Spleen (tissue), 11 donors: Measurements from ENCODE around the gene AFTPH. TPM values are rescaled to one million over a fixed set of nuclear protein-coding genes. Genes with fewer than 3 reads are reported as not detected.
A peak's percentile ranks its signal among the peaks of the same experiment; 100 is the strongest.

Experiments used
- DNase-seq: peaks from one replicate; pipeline ENCODE4 v3.0.0-alpha.2; 2020
- H3K27ac ChIP-seq, 8 donors: fragments of 200-600 bp; sonication (generic) in 7 of 8; 1 replicate in 4 of 8; 2 replicates in 4 of 8; pipeline versions ENCODE4 v1.5.0 to v1.8.0; 2016 to 2021; ENCODE audit warnings: inconsistent platforms in 4 of 8, mild to moderate bottlenecking in 4 of 8, moderate library complexity in 1 of 8
- H3K27me3 ChIP-seq, 7 donors: fragments of 200-600 bp; sonication (generic) in 6 of 7; replicated peaks in 1 of 7; 1 replicate in 4 of 7; 2 replicates in 3 of 7; pipeline versions ENCODE4 v1.5.0 to v1.8.0; 2016 to 2021; ENCODE audit warnings: inconsistent platforms in 3 of 7, mild to moderate bottlenecking in 1 of 7
- H3K36me3 ChIP-seq, 6 donors: fragments of 200-600 bp; sonication (generic) in 5 of 6; 1 replicate in 4 of 6; 2 replicates in 2 of 6; pipeline versions ENCODE4 v1.5.0 to v1.8.0; 2016 to 2021; ENCODE audit warnings: inconsistent platforms in 2 of 6
- H3K4me1 ChIP-seq, 6 donors: fragments of 200-600 bp; sonication (generic) in 5 of 6; 1 replicate in 3 of 6; 2 replicates in 3 of 6; pipeline versions ENCODE4 v1.5.0 to v1.8.0; 2016 to 2021; ENCODE audit warnings: inconsistent platforms in 3 of 6
- H3K4me3 ChIP-seq, 8 donors: fragments of 200-600 bp; sonication (generic) in 7 of 8; 1 replicate in 4 of 8; 2 replicates in 4 of 8; pipeline versions ENCODE4 v1.5.0 to v1.8.0; 2016 to 2021; ENCODE audit warnings: inconsistent platforms in 4 of 8, mild to moderate bottlenecking in 4 of 8, moderate library complexity in 2 of 8
- H3K9me3 ChIP-seq, 8 donors: fragments of 200-600 bp; sonication (generic) in 7 of 8; 1 replicate in 4 of 8; 2 replicates in 4 of 8; pipeline versions ENCODE4 v1.5.0 to v1.8.0; 2016 to 2021; ENCODE audit warnings: inconsistent platforms in 4 of 8
- POLR2A ChIP-seq, 3 donors: fragments of 450-650 bp; IDR thresholded peaks; one replicate each; pipeline ENCODE4 v1.5.1; 2017; ENCODE audit warnings: antibody characterized with exemption in 3 of 3, mild to moderate bottlenecking in 1 of 3
- POLR2AphosphoS5 ChIP-seq, 3 donors: sonication (generic); formaldehyde crosslinking; IDR thresholded peaks; one replicate each; pipeline ENCODE4 v1.5.1; 2017; ENCODE audit warnings: antibody characterized with exemption in 3 of 3
- WGBS, 5 donors: extraction: QIAGEN DNeasy Blood & Tissue Kit in 3 of 5; methylation state at CpG; one replicate each; pipeline versions ENCODE4 v1.1.5 to v1.1.7; 2013 to 2018; 5-methylcytosine and 5-hydroxymethylcytosine counted together
- intact Hi-C: fragments of 100-400 bp; cut with DNase I; formaldehyde crosslinking; loops from one replicate; pipeline ENCODE4 v1.15.0; 2023; ENCODE audit warnings: low total_unique reads
- polyA plus RNA-seq, 3 donors: library from polyadenylated mRNA; stranded (reverse); fragments of 200-250 nt; gene quantifications; one replicate each; pipeline ENCODE4 v1.2.1, GENCODE V29; 2013
- total RNA-seq, 7 donors: library from RNA; depleted of rRNA in 3 of 7; stranded (reverse); fragments of >200 nt in 3 of 7; fragmentation: NEBNext Ultra II Directional in 4 of 7; extraction: Animal tissue kit (Norgen Biotek cat#: 25700) in 4 of 7; gene quantifications; one replicate each; pipeline versions ENCODE4 v1.1.0 to v1.2.1, GENCODE V29; 2016 to 2021
- TF ChIP-seq, protein P1 (sequence below), 11 experiments: fragments of 200-600 bp in 7 of 11; fragments of 450-650 bp in 4 of 11; sonication (generic) in 4 of 11; IDR thresholded peaks in 8 of 11; conservative IDR thresholded peaks in 3 of 11; 1 replicate in 7 of 11; 2 replicates in 4 of 11; pipeline versions ENCODE4 v1.4.0 to v1.8.0; 2016 to 2021; ENCODE audit warnings: antibody characterized with exemption in 11 of 11, inconsistent platforms in 4 of 11, mild to moderate bottlenecking in 1 of 11
- donor health status: healthy with polysubstance abuse.
- donor health status: DM: no; HTN: no; CAD: no; lungs with moderate emphysema.
- donor health status: DM: no; HTN: no; CAD: no.
- donor health status: Bipolar disorder and iron deficiency.
- donor health status: healthy.
- donor health status: DM: no; HTN: no; CAD: no.
- donor health status: DM: yes; HTN: yes; CAD: no.

The AFTPH gene
- total and polyA plus RNA-seq, 10 donors = 36.9 to 71.1 (median 49.9) TPM

- intact Hi-C loops = loop anchor here (5.0 kb wide), 1 partner anchor 436 kb away; no protein-coding TSS in a partner anchor
- DNase-seq = peak; percentile 92
- Histone ChIP-seq H3K9me3 (no peaks in the 10 kb centered on the region), H3K36me3 (no peaks in the 10 kb centered on the region), H3K27me3 (no peaks in the 10 kb centered on the region), H3K27ac (no peak overlapping the region), H3K4me3 (no peak overlapping the region), H3K4me1 (peaks cover 4 to 27% (median 14%) of the 10 kb centered on the region in 6 donors)
- TF ChIP-seq, protein P1, sequence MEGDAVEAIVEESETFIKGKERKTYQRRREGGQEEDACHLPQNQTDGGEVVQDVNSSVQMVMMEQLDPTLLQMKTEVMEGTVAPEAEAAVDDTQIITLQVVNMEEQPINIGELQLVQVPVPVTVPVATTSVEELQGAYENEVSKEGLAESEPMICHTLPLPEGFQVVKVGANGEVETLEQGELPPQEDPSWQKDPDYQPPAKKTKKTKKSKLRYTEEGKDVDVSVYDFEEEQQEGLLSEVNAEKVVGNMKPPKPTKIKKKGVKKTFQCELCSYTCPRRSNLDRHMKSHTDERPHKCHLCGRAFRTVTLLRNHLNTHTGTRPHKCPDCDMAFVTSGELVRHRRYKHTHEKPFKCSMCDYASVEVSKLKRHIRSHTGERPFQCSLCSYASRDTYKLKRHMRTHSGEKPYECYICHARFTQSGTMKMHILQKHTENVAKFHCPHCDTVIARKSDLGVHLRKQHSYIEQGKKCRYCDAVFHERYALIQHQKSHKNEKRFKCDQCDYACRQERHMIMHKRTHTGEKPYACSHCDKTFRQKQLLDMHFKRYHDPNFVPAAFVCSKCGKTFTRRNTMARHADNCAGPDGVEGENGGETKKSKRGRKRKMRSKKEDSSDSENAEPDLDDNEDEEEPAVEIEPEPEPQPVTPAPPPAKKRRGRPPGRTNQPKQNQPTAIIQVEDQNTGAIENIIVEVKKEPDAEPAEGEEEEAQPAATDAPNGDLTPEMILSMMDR (IDR thresholded peaks at IDR 0.05 in 8 of 11, conservative IDR thresholded peaks at IDR 0.05 in 3 of 11) = peak; percentile 85 to 99 (median 97)
- TF ChIP-seq POLR2AphosphoS5 (IDR thresholded peaks at IDR 0.05) (peak in 1 of 3 donors; percentile 10), POLR2A (IDR thresholded peaks at IDR 0.05) (no peak)
- WGBS, 5 donors = 43 to 53% (median 49%) methylated on average over 18 to 20 of the region's 20 CpGs
These were observed 35.8 kb upstream of the AFTPH start for GRCh38 chr2:64488050-64488974.

DNA sequence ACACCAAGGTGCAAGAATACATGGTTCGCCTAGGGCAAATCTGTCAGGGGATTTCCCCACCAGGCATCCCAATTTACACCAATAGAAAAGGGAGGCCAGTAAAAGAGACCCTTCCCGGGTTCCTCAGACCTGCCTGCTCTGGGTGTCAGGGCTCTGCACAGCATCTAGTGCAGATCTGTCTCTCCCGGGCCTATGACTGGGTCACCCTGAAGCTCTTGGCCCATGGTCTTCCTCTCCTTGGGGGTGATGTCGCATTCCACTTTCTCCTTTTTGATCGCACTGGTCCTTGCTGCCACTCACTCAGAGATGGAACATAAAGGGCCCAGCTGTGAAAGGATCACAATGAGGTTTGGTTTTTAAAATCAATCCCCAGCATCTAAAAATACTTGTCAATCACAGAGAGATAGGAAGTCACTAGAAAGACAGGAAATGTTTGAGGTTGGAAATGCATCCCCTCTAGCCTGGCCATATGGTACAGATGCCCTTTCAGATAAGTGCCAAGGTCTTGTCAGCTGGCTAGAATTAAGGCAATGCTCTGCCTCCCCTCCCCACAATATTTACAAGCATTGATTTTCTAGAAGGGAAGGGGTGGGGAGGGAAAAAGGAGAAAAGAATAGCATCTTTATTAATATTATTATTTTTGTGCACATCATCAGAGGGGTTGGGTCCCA, 34.9 kb upstream of the AFTPH start:
- Histone ChIP-seq H3K27me3 (no peaks in the 10 kb centered on the region), H3K36me3 (no peaks in the 10 kb centered on the region), H3K4me1 (peaks cover 4 to 27% (median 14%) of the 10 kb centered on the region in 6 donors), H3K27ac (no peak overlapping the region), H3K4me3 (no peak overlapping the region), H3K9me3 (no peaks in the 10 kb centered on the region)
- intact Hi-C loops = loop anchor here (5.0 kb wide), 1 partner anchor 437 kb away; no protein-coding TSS in a partner anchor
- WGBS, 5 donors = 45 to 71% (median 63%) methylated on average over 4 to 5 of the region's 5 CpGs
- no peak for TF ChIP-seq POLR2A (IDR thresholded peaks at IDR 0.05)
- TF ChIP-seq POLR2AphosphoS5 (IDR thresholded peaks at IDR 0.05) = no peak
- TF ChIP-seq, protein P1 (IDR thresholded peaks at IDR 0.05 in 8 of 11, conservative IDR thresholded peaks at IDR 0.05 in 3 of 11) = no peak
- no peak for DNase-seq

GRCh38 chr2:64491426-64491825, 32.7 kb upstream of the AFTPH start:
- H3K27ac ChIP-seq = no peak overlapping the region
- H3K36me3 ChIP-seq = no peaks in the 10 kb centered on the region
- TF ChIP-seq, protein P1 (IDR thresholded peaks at IDR 0.05 in 8 of 11, conservative IDR thresholded peaks at IDR 0.05 in 3 of 11) = no peak
- no peak for TF ChIP-seq POLR2A (IDR thresholded peaks at IDR 0.05)
- no peak for TF ChIP-seq POLR2AphosphoS5 (IDR thresholded peaks at IDR 0.05)
- H3K4me1 ChIP-seq = peaks cover 4 to 27% (median 14%) of the 10 kb centered on the region in 6 donors
- DNase-seq = no peak
- H3K4me3 ChIP-seq = no peak overlapping the region
- intact Hi-C loops = no loop called here
- 85 to 93% (median 86%) methylated on average over 4 of the region's 4 CpGs for WGBS, 5 donors
- H3K9me3 ChIP-seq = no peaks in the 10 kb centered on the region
- no peaks in the 10 kb centered on the region for H3K27me3 ChIP-seq

DNA sequence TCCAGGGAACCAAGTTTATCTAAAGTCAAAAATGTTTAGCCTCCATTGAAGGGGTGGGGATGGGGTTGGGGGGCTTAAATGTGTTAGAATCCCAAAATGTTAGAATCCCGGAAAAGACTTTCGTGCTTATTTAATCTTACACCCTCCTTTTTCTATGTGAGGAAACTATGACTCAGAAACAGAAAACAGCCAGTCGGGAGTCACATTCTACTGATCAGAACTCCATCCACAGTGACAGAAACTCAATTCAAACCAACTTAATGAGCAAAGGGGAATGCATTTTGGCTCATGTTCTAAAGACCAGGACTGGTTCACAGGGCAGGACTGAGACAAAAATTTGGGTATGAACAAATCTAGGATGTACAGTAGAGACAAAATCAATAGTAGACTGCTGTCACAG, 31.9 kb upstream of the AFTPH start:
- intact Hi-C loops = no loop called here
- H3K27me3 ChIP-seq = no peaks in the 10 kb centered on the region
- WGBS, 5 donors = 76 to 87% (median 83%) methylated on average over 3 of the region's 3 CpGs
- H3K9me3 ChIP-seq = no peaks in the 10 kb centered on the region
- no peaks in the 10 kb centered on the region for H3K36me3 ChIP-seq
- no peak for DNase-seq
- no peak overlapping the region for H3K4me3 ChIP-seq
- peaks cover 4 to 27% (median 14%) of the 10 kb centered on the region in 6 donors for H3K4me1 ChIP-seq
- no peak overlapping the region for H3K27ac ChIP-seq
- TF ChIP-seq POLR2A (IDR thresholded peaks at IDR 0.05) (no peak), POLR2AphosphoS5 (IDR thresholded peaks at IDR 0.05) (no peak)
- TF ChIP-seq, protein P1 (IDR thresholded peaks at IDR 0.05 in 8 of 11, conservative IDR thresholded peaks at IDR 0.05 in 3 of 11) = no peak
